PC-9 (cell line): ENCODE results near the gene EPG5.

ENCODE experiments used
- CTCF ChIP-seq: fragments of 200-600 bp; sonication (generic); conservative IDR thresholded peaks from 2 replicates; pipeline ENCODE4 v1.6.1; 2017; ENCODE audit warnings: mixed run types, antibody characterized with exemption, mild to moderate bottlenecking, moderate library complexity
- EZH2 ChIP-seq: fragments of 200-600 bp; sonication (generic); IDR thresholded peaks from 2 replicates; pipeline ENCODE4 v1.8.0; 2017; ENCODE audit warnings: antibody characterized with exemption, low read depth

DNA sequence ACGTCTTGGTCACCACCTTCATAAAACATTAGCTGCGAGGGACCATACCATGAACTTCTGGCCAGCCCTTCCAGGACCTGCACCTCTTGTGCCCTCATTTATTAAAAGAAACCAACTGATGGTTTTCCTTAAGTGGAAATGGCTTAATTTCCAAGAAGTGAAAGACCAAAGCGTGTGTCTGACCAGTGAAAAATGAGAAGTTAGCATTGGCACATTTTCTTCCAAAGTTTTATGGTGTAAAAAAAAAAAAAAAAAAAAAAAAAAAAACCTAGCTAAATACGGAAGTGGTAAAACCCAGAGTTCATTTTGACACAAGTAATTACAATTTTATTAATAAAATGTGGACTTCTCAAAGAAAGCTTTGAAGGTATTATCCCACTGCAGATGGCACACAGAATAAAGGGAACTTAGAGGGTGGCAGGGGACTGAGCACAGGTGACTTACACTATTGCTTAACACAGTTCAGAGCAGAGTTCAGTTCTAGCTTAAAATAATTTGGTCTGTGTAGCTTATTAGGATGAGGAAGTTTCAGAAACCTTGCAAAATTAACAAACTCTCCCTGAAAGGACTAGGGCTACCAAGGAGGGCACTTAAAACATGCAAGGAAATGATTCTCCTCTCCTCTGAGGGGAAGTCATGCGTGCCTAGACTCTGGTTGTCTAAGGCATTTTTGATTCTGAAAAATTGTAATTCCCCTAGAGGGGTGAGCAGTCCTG is 42.2 kb upstream of the EPG5 start:
- TF ChIP-seq CTCF (no peak), EZH2 (no peak)
